Measurements from ENCODE around the gene ZBTB4.

DNA sequence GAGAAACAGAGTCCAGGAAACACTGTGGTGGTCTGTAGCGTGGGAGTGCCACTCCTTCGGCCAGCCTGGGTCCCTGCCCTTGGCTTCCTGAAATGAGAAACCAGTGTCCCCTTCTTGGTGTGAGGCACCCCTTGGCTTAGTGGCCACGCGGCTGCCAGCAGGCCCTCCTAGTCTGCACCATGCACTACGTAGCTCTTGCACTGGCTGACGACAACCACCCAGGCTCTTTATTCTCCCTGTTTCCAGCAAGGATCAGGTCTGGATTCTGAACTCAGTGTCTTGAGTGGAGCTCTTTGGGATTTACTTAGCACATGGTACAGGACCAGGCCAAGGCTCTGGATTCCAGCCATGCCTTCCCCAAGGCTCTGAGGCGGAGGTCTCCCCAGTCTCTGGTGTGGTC, 51.9 kb downstream of the ZBTB4 start:
- TF ChIP-seq, protein P1, sequence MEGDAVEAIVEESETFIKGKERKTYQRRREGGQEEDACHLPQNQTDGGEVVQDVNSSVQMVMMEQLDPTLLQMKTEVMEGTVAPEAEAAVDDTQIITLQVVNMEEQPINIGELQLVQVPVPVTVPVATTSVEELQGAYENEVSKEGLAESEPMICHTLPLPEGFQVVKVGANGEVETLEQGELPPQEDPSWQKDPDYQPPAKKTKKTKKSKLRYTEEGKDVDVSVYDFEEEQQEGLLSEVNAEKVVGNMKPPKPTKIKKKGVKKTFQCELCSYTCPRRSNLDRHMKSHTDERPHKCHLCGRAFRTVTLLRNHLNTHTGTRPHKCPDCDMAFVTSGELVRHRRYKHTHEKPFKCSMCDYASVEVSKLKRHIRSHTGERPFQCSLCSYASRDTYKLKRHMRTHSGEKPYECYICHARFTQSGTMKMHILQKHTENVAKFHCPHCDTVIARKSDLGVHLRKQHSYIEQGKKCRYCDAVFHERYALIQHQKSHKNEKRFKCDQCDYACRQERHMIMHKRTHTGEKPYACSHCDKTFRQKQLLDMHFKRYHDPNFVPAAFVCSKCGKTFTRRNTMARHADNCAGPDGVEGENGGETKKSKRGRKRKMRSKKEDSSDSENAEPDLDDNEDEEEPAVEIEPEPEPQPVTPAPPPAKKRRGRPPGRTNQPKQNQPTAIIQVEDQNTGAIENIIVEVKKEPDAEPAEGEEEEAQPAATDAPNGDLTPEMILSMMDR (IDR thresholded peaks at IDR 0.05; ENCODE audit: borderline replicate concordance, extremely low read depth, low read length, poor library complexity, severe bottlenecking) = no peak
- no peak for TF ChIP-seq EZH2 (IDR thresholded peaks at IDR 0.05; ENCODE audit: borderline replicate concordance, low read depth, low read length, severe bottlenecking)
